NK-92 (cell line): ENCODE data around the gene LRRC70.
"Not testable (repeated sequence)": the region's sequence is repeated elsewhere in the genome, so short reads cannot be mapped to it uniquely, and the experiment has no call there.

Experiments used
- DNase-seq: peaks from one replicate; lab custom pipeline; 2025; ENCODE audit not compliant: unreplicated experiment; lab: John Stamatoyannopoulos, UW

Gene LRRC70

GRCh38 chr5:62578540-62578939 is at the start of gene LRRC70:
LRRC70 (plus strand) TSS chr5:62578819; CDS start chr5:62579439, 620 bp downstream.
- no peak for DNase-seq

GRCh38 chr5:62533597-62533996 is 45.0 kb upstream of the LRRC70 start:
- DNase-seq: no peak

GRCh38 chr5:62534461-62535236 is 44.0 kb upstream of the LRRC70 start:
- DNase-seq: no peak

GRCh38 chr5:62536232-62536631 is 42.4 kb upstream of the LRRC70 start:
- DNase-seq: no peak

GRCh38 chr5:62536783-62537182 is 41.8 kb upstream of the LRRC70 start:
- no peak for DNase-seq

- no peak for DNase-seq
Observed at GRCh38 chr5:62538017-62538942, 40.3 kb upstream of the LRRC70 start.

GRCh38 chr5:62542720-62543119 is 35.9 kb upstream of the LRRC70 start:
- DNase-seq: no peak

- no peak for DNase-seq
Observed at GRCh38 chr5:62547945-62548630, 30.5 kb upstream of the LRRC70 start.

GRCh38 chr5:62550103-62550502 is 28.5 kb upstream of the LRRC70 start:
- no peak for DNase-seq

GRCh38 chr5:62555930-62556329 is 22.7 kb upstream of the LRRC70 start:
- no peak for DNase-seq

- DNase-seq: no peak
Observed at GRCh38 chr5:62558941-62559340, 19.7 kb upstream of the LRRC70 start.

- DNase-seq: no peak
Observed at GRCh38 chr5:62560786-62561185, 17.8 kb upstream of the LRRC70 start.

GRCh38 chr5:62561896-62562295 is 16.7 kb upstream of the LRRC70 start:
- DNase-seq: no peak

- no peak for DNase-seq
Observed at GRCh38 chr5:62562867-62563266, 15.8 kb upstream of the LRRC70 start.

GRCh38 chr5:62564101-62564500 is 14.5 kb upstream of the LRRC70 start:
- DNase-seq: no peak

GRCh38 chr5:62565740-62566139 is 12.9 kb upstream of the LRRC70 start:
- not testable (repeated sequence) for DNase-seq

GRCh38 chr5:62568143-62568542 is 10.5 kb upstream of the LRRC70 start:
- no peak for DNase-seq

- no peak for DNase-seq
Observed at GRCh38 chr5:62568800-62569432, 9.7 kb upstream of the LRRC70 start.

- no peak for DNase-seq
Observed at GRCh38 chr5:62569470-62569869, 9.1 kb upstream of the LRRC70 start.

- DNase-seq: no peak
Observed at GRCh38 chr5:62572918-62573514, 5.6 kb upstream of the LRRC70 start.

- no peak for DNase-seq
Observed at GRCh38 chr5:62574599-62574998, 4.0 kb upstream of the LRRC70 start.
